H9 (cell line): ENCODE data around the gene ZNF750. TPM values are rescaled to one million over a fixed set of nuclear protein-coding genes. Genes with fewer than 3 reads are reported as not detected.

ENCODE experiments used
- DNase-seq: peaks from one replicate; pipeline ENCODE4 v3.0.0-alpha.2; 2017
- H2AFZ ChIP-seq: one replicate; pipeline ENCODE4 v1.6.1; 2013; ENCODE audit warnings: mild to moderate bottlenecking, low read length, control low read depth, moderate library complexity
- H2AK5ac ChIP-seq: 2 replicates; pipeline ENCODE4 v1.6.1; 2013; ENCODE audit warnings: low read length, control low read depth, mixed read lengths; ENCODE audit not compliant: insufficient read length
- H2BK120ac ChIP-seq: one replicate; pipeline ENCODE4 v1.6.1; 2013; ENCODE audit warnings: low read depth, mild to moderate bottlenecking, low read length, control low read depth, inconsistent platforms; ENCODE audit not compliant: poor library complexity, severe bottlenecking
- H2BK12ac ChIP-seq: 2 replicates; pipeline ENCODE4 v1.6.1; 2013; ENCODE audit warnings: low read length, control low read depth, mixed read lengths, low read depth; ENCODE audit not compliant: insufficient read length
- H2BK15ac ChIP-seq: 2 replicates; pipeline ENCODE4 v1.6.1; 2013; ENCODE audit warnings: low read depth, low read length, control low read depth
- H2BK20ac ChIP-seq: one replicate; pipeline ENCODE4 v1.6.1; 2013; ENCODE audit warnings: low read depth, mild to moderate bottlenecking, low read length, control low read depth, inconsistent platforms; ENCODE audit not compliant: poor library complexity, severe bottlenecking
- H2BK5ac ChIP-seq: 2 replicates; pipeline ENCODE4 v1.6.1; 2013; ENCODE audit warnings: low read length, control low read depth, mixed read lengths; ENCODE audit not compliant: insufficient read length
- H3K14ac ChIP-seq: 2 replicates; pipeline ENCODE4 v1.6.1; 2013; ENCODE audit warnings: low read length, control low read depth; ENCODE audit not compliant: insufficient read depth
- H3K18ac ChIP-seq: 2 replicates; pipeline ENCODE4 v1.6.1; 2013; ENCODE audit warnings: low read depth, mild to moderate bottlenecking, mixed read lengths, low read length, control low read depth; ENCODE audit not compliant: insufficient read length
- H3K23ac ChIP-seq: 2 replicates; pipeline ENCODE4 v1.6.1; 2013; ENCODE audit warnings: low read length, control low read depth, mixed read lengths, low read depth; ENCODE audit not compliant: insufficient read length
- H3K23me2 ChIP-seq: 2 replicates; pipeline ENCODE4 v1.6.1; 2013; ENCODE audit warnings: low read depth, mild to moderate bottlenecking, mixed read lengths, low read length, control low read depth; ENCODE audit not compliant: insufficient read length, poor library complexity, severe bottlenecking
- H3K27ac ChIP-seq: 2 replicates; pipeline ENCODE4 v1.5.1; 2013; ENCODE audit warnings: low read length, control low read depth, mixed read lengths, low read depth; ENCODE audit not compliant: insufficient read length
- H3K27me3 ChIP-seq: 2 replicates; pipeline ENCODE4 v1.6.1; 2013; ENCODE audit warnings: low read length, control low read depth, inconsistent platforms; ENCODE audit not compliant: insufficient read depth
- H3K4ac ChIP-seq: 2 replicates; pipeline ENCODE4 v1.6.1; 2013; ENCODE audit warnings: low read depth, mild to moderate bottlenecking, control low read depth, inconsistent platforms, low read length, moderate library complexity
- H3K4me1 ChIP-seq: 2 replicates; pipeline ENCODE4 v1.6.1; 2013; ENCODE audit warnings: low read length, control low read depth, inconsistent platforms; ENCODE audit not compliant: insufficient read depth
- H3K4me2 ChIP-seq: 2 replicates; pipeline ENCODE4 v1.6.1; 2013; ENCODE audit warnings: low read length, control low read depth, mixed read lengths; ENCODE audit not compliant: insufficient read length, insufficient read depth
- H3K56ac ChIP-seq: 2 replicates; pipeline ENCODE4 v1.6.1; 2013; ENCODE audit warnings: low read depth, mild to moderate bottlenecking, mixed read lengths, low read length, control low read depth; ENCODE audit not compliant: insufficient read length
- H3K79me1 ChIP-seq: 2 replicates; pipeline ENCODE4 v1.6.1; 2013; ENCODE audit warnings: low read depth, mild to moderate bottlenecking, moderate library complexity, low read length, control low read depth, inconsistent platforms; ENCODE audit not compliant: insufficient read depth, poor library complexity, severe bottlenecking
- H3K79me2 ChIP-seq: 2 replicates; pipeline ENCODE4 v1.6.1; 2013; ENCODE audit warnings: low read length, control low read depth, inconsistent platforms; ENCODE audit not compliant: insufficient read depth
- H3K9ac ChIP-seq: 2 replicates; pipeline ENCODE4 v1.6.1; 2013; ENCODE audit warnings: low read length, control low read depth, mixed read lengths; ENCODE audit not compliant: insufficient read length; ENCODE audit errors: extremely low read depth
- H3K9me3 ChIP-seq: one replicate; pipeline ENCODE4 v1.6.1; 2013; ENCODE audit warnings: low read depth, low read length, inconsistent platforms; ENCODE audit not compliant: control insufficient read depth
- H3T11ph ChIP-seq: one replicate; pipeline ENCODE4 v1.6.1; 2013; ENCODE audit warnings: mild to moderate bottlenecking, low read length, control low read depth, inconsistent platforms
- H4K20me1 ChIP-seq: one replicate; pipeline ENCODE4 v1.6.1; 2013; ENCODE audit not compliant: control insufficient read depth, insufficient read length, insufficient read depth
- H4K5ac ChIP-seq: 2 replicates; pipeline ENCODE4 v1.6.1; 2013; ENCODE audit warnings: low read depth, mild to moderate bottlenecking, mixed read lengths, low read length, control low read depth; ENCODE audit not compliant: insufficient read length
- H4K8ac ChIP-seq: replicated peaks from 2 replicates; pipeline ENCODE4 v1.6.1; 2013; ENCODE audit warnings: low read length, control low read depth, mixed read lengths, low read depth; ENCODE audit not compliant: insufficient read length
- H4K91ac ChIP-seq: 2 replicates; pipeline ENCODE4 v1.6.1; 2013; ENCODE audit warnings: low read depth, mild to moderate bottlenecking, moderate library complexity, mixed read lengths, low read length, control low read depth; ENCODE audit not compliant: insufficient read length
- H3K27ac Mint-ChIP-seq, 3 experiments: 2 replicates in 2 of 3; 3 replicates in 1 of 3; pipeline ENCODE4 v1.8.0; 2020 to 2021; ENCODE audit warnings: mixed read lengths in 3 of 3, mild to moderate bottlenecking in 1 of 3, moderate library complexity in 1 of 3
- H3K27me3 Mint-ChIP-seq: 2 replicates; pipeline ENCODE4 v1.8.0; 2021; ENCODE audit warnings: low read depth, mild to moderate bottlenecking, moderate library complexity, mixed read lengths
- H3K36me3 Mint-ChIP-seq, 3 experiments: 2 replicates in 2 of 3; 3 replicates in 1 of 3; pipeline ENCODE4 v1.8.0; 2020 to 2021; ENCODE audit warnings: low read depth in 3 of 3, mixed read lengths in 3 of 3; ENCODE audit not compliant: insufficient read depth in 1 of 3
- H3K4me1 Mint-ChIP-seq, 2 experiments: 2 replicates each; pipeline ENCODE4 v1.8.0; 2020; ENCODE audit warnings: mixed read lengths in 2 of 2
- H3K4me3 Mint-ChIP-seq, 2 experiments: 2 replicates in 1 of 2; 3 replicates in 1 of 2; pipeline ENCODE4 v1.8.0; 2020 to 2021; ENCODE audit warnings: mild to moderate bottlenecking in 2 of 2, mixed read lengths in 2 of 2, moderate library complexity in 1 of 2
- H3K9me3 Mint-ChIP-seq, 2 experiments: 2 replicates in 1 of 2; 3 replicates in 1 of 2; pipeline ENCODE4 v1.8.0; 2020; ENCODE audit warnings: mild to moderate bottlenecking in 2 of 2, mixed read lengths in 2 of 2, moderate library complexity in 1 of 2
- CTCF ChIP-seq: fragments of 200-600 bp; sonication (generic); conservative IDR thresholded peaks from 3 replicates; pipeline ENCODE4 v1.8.0; 2021; ENCODE audit warnings: antibody characterized with exemption, mild to moderate bottlenecking
- WGBS: extraction: QIAGEN DNeasy Blood & Tissue Kit; methylation state at CpG from one replicate; pipeline ENCODE4 v1.1.7; 2013; ENCODE audit warnings: missing lambda C conversion rate, low lambda C conversion rate, mixed read lengths; ENCODE audit not compliant: insufficient read length; ENCODE audit errors: extremely low coverage; 5-methylcytosine and 5-hydroxymethylcytosine counted together
- total RNA-seq: library from RNA; stranded (reverse); gene quantifications from 2 replicates; pipeline ENCODE4 v1.2.1, GENCODE V29; 2021

Gene ZNF750
- total RNA-seq, 1 experiment from 2014 or later: not detected

GRCh38 chr17:82880620-82881323 is 41.0 kb upstream of the ZNF750 start:
- Histone ChIP-seq H4K5ac (no peak overlapping the region), H4K91ac (no peak overlapping the region), H3K27me3 (no peaks in the 10 kb centered on the region), H3K14ac (no peak overlapping the region; the same call in 1 of the 2 replicates), H3K23ac (no peak overlapping the region), H2AK5ac (no peak overlapping the region), H3K4me2 (no peak overlapping the region), H2AFZ (no peak overlapping the region), H2BK20ac (no peak overlapping the region), H2BK5ac (no peak overlapping the region), H3K9me3 (no peaks in the 10 kb centered on the region), H4K8ac (no peak overlapping the region), H3K9ac (no peak overlapping the region), H3K79me1 (no peaks in the 10 kb centered on the region), H4K20me1 (peaks cover 4% of the 10 kb centered on the region), H2BK120ac (no peak overlapping the region), H3K23me2 (no peaks in the 10 kb centered on the region), H2BK12ac (no peak overlapping the region), H3K79me2 (no peaks in the 10 kb centered on the region; the same call in 1 of the 2 replicates), H3K56ac (no peak overlapping the region), H3K27ac (no peak overlapping the region), H3T11ph (no peak overlapping the region), H3K4ac (no peak overlapping the region), H3K4me1 (no peaks in the 10 kb centered on the region), H2BK15ac (no peak overlapping the region), H3K18ac (no peak overlapping the region)
- H3K36me3 Mint-ChIP-seq: peaks cover 11 to 27% (median 23%) of the 10 kb centered on the region in 3 experiments
- H3K27me3 Mint-ChIP-seq: no peaks in the 10 kb centered on the region
- no CpG with 5 or more reads among the region's 25 CpGs for WGBS
- peaks cover 18 to 29% of the 10 kb centered on the region in 2 experiments for H3K4me1 Mint-ChIP-seq
- peak overlapping the region in 2 of 3 experiments; percentile 55 to 85; a peak in 5 of 7 replicates for H3K27ac Mint-ChIP-seq
- no peak for TF ChIP-seq CTCF
- H3K4me3 Mint-ChIP-seq: no peak overlapping the region
- no peak for DNase-seq
- H3K9me3 Mint-ChIP-seq: no peaks in the 10 kb centered on the region
